GM21423 (cell line): ENCODE data around the gene STUB1.

ENCODE experiments used
- ATAC-seq: cut with Tn5 transposase; IDR thresholded peaks from one replicate; pipeline ENCODE4 v1.9.1; 2021; ENCODE audit warnings: mild to moderate bottlenecking, moderate library complexity; ENCODE audit not compliant: unreplicated experiment

Gene STUB1

DNA sequence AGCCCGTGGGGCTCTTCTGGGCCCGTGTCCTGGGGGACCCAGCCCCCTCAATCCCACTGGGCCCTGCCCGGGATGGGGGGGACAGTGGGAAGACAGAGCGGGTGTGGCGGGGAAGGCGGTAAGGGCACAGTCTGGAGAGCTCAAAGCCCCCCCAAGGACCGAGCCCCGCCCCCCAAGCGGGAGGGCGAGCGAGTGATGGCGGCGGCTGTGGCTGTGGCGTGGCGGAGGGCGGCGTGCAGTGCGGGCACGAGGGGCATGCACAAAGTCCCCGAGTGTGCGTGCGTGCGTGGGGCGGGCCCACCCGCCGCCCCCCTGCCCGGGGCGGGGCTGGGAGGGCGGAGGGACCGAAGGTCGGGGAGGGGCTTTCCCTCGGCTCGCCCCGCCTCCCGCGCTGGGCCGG lies 13.6 kb downstream of the STUB1 start:
- ATAC-seq = no peak

GRCh38 chr16:694187-694862 lies 14.1 kb downstream of the STUB1 start:
- no peak for ATAC-seq

DNA sequence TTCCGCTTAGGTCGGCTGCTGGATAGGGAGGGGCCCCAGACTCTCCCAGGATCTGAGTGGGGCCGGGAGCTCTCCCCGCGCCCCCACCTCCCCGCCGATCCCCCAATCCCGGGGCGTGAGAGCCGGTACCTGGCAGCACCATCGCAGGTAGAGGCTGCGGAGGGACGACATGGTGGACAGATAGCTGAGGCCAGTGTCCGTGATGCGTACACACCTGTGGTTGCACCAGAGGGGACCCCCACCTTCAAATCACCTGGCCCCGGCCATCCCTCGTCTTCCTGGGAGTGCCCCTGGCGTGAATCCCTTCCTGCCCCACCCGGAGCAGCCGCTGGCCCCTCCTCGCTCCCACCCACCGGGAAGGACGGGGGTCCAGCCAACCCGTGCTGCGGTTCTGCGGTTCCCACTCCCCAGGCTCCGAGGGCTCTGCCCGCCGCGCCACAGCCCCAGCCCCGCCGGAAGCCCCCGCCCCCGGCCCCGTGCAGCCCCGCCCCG lies 14.7 kb downstream of the STUB1 start:
- ATAC-seq = no peak

DNA sequence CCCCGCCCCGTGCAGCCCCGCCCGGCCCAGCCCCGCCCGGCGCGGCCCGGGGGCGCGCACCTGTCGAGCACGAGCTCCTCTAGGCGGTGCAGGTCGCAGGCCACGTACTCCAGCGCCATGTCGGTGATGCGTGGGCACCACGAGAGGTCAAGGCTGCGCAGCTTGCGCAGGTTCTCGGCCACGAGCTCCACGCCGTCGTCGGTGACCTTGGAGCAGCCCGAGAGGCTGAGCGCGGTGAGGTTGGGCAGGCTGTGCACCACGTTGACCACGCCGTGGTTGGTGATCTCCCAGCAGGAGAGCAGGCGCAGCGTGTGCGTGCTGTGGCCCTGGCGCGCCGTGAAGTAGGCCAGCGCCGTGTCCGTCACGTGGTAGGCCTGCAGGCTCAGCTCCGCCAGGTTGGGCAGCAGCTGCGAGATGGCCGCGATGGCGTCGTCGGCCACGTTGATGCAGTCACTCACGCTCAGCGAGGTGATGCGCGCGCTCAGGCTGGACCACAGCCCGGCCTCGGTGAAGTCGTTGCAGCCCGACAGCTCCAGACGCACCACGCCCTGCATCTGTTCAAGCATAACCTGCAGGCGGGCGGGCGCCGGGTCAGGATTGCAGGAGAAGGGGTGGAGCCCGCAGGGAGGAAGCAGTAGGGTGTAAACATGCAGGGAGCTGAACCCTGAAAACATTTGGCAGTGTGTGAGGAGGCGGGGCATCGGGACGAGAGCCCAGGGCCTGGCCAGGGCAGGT lies 15.3 kb downstream of the STUB1 start:
- no peak for ATAC-seq

GRCh38 chr16:698911-699671 lies 18.9 kb downstream of the STUB1 start:
- ATAC-seq = no peak

- ATAC-seq = no peak
Observed at GRCh38 chr16:700684-701584, 20.7 kb downstream of the STUB1 start.

DNA sequence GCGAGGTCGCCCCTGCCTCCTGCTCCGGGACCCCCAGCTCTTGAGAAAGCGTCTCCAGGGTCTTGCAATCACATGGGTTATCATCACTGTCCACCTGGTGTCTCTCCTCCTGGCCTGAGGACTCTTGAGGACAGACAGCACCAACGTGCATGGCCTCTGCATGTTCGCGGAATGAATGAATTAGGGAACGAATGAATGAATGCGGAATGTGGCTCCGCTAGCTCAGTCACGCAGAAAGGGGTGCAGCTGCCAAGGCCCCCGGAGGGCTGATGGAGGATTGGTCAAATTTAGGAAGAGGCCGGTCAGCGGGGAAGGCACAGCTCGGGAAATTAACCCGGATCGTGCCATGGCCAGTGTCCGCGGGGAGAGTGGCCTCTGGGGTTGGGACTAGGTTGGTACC lies 22.1 kb downstream of the STUB1 start:
- ATAC-seq = no peak

DNA sequence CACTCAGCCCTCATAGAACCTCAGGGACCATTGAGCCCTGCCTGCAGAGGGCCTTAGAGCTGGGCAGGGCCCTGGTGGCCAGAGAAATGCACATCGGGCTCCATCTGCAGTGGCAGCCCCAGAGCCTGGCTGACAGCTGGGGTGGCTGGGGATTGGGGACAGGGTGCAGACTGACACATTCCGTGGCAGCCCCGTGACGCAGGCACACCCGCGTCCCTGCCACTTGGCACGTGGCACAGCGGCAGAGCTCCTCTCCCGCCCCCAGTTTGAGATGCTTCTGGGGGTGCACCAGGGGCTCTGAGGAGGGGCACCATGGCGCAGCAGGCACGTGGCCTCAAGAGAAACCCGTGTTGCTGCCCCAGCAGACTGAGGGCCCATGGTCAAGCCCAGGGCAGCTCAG lies 23.2 kb downstream of the STUB1 start:
- no peak for ATAC-seq

GRCh38 chr16:704047-704446 lies 23.8 kb downstream of the STUB1 start:
- ATAC-seq = no peak

- ATAC-seq = no peak
Observed at GRCh38 chr16:704552-705380, 24.6 kb downstream of the STUB1 start.

- no peak for ATAC-seq
Observed at GRCh38 chr16:705431-706188, 25.4 kb downstream of the STUB1 start, which contains the start of gene FBXL16. TSS of gene FBXL16 (minus strand) at chr16:705801. CDS start at chr16:697405, 8,396 bp downstream.

- ATAC-seq = no peak
Observed at GRCh38 chr16:706189-707061, 26.2 kb downstream of the STUB1 start.

DNA sequence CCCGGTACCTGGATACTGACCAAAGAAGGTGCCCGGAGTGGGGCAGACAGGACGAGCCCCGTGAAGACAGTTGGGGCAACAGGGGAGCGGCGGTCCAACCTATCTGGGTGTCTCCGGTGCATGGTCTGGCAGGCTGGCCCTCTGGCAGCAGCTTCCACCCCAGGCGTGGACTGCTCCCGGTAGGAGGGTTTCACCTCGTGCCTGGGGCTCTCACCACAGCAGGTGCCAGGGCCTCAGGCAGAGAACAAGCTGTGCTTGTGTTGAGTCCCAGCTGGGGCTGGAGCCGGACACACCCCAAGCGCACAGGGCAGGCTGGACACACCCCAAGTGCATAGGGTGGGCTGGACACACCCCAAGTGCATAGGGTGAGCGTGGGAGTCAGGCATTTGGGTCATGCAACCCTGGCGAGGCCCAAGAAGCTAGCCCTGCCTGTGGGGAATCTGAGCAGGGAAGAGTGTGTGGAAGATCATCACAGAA lies 26.9 kb downstream of the STUB1 start:
- ATAC-seq = no peak

GRCh38 chr16:708019-708418 lies 27.8 kb downstream of the STUB1 start:
- no peak for ATAC-seq

GRCh38 chr16:708959-709358 lies 28.7 kb downstream of the STUB1 start:
- ATAC-seq = no peak

DNA sequence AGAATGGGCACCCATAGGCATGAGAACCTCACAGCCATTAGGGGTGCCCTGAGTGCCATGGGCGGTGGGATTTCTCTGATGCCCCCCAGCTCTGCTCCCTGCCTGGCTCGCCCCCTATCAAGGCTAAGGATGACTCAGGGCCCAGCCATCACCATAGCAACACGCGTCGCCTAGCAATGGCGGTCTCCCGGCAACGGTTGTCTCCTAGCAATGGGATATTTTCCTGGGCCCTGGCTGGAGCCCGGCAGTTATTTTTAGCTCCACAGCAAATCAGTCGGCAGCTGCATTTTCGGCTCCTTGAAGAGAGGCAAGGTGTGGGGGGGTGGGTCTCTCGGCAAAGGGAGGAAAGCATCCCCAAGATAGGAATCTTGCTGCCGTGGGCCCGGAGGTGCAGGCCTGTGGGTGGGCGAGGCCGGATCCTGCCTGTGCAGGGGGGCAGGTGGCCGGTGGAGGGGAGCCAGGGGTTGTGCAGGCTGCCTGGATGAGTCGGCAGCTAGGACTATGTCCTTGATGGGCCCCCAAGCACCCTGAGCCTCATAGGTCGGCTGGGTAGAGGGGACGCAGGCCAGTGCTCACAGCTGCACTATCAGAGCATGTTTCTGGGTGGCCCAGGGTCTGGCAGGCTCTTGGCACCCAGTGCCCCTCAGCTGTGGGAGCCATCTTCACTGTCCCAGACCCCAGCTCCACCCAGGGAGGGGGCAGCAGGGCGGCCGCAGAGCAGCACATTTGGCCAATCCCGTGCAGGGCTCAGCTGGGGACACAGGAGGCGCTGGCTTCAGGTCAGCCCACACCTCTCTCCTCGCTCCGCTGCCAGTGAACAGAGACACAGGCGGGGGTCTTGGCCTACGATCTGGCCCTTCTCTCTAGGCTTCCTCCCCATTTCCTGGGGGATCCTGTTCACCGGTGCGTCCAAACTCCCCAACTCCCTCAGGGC lies 29.6 kb downstream of the STUB1 start:
- no peak for ATAC-seq
